Pericardium fibroblast (primary cell): ENCODE measurements around the gene IER3. TPM values are rescaled to one million over a fixed set of nuclear protein-coding genes. Genes with fewer than 3 reads are reported as not detected.

Experiments
- total RNA-seq: library from RNA; depleted of rRNA; stranded (reverse); fragments of >200 nt; gene quantifications from 2 replicates; pipeline ENCODE4 v1.2.3, GENCODE V29; 2015

Gene IER3, protein sequence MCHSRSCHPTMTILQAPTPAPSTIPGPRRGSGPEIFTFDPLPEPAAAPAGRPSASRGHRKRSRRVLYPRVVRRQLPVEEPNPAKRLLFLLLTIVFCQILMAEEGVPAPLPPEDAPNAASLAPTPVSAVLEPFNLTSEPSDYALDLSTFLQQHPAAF
- total RNA-seq: 52.7 and 165 TPM in 2 replicates

DNA sequence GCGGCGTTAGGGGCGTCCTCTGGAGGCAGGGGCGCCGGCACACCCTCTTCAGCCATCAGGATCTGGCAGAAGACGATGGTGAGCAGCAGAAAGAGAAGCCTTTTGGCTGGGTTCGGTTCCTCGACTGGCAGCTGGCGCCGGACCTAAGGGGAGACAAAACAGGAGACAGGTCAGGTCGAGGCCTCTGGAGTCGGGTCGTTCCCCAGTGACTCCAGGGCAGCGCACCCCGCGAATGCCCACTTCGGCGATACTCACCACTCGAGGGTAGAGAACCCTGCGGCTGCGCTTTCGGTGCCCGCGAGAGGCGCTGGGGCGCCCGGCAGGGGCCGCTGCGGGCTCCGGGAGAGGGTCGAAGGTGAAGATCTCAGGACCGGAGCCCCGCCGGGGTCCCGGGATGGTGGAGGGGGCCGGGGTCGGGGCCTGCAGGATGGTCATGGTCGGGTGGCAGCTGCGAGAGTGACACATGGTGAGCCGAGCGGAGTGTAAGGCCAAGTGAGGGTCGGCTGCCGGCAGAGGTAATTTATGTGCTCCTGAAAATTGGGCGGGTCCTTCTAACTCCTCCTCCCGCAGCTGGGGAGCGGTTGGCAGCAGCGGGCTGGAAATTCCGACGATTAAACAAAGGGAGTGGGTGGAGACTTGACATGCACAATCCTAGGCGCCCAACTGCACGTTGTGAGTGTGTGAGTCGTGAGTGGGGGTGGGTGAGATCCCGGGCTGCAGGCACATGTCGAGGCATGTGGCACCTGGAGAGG lies at the start of gene IER3:
Gene IER3, minus strand, starts transcription at position 494 of the 752 bp plus-strand sequence. Its CDS starts 29 bp downstream, at position 465.

DNA sequence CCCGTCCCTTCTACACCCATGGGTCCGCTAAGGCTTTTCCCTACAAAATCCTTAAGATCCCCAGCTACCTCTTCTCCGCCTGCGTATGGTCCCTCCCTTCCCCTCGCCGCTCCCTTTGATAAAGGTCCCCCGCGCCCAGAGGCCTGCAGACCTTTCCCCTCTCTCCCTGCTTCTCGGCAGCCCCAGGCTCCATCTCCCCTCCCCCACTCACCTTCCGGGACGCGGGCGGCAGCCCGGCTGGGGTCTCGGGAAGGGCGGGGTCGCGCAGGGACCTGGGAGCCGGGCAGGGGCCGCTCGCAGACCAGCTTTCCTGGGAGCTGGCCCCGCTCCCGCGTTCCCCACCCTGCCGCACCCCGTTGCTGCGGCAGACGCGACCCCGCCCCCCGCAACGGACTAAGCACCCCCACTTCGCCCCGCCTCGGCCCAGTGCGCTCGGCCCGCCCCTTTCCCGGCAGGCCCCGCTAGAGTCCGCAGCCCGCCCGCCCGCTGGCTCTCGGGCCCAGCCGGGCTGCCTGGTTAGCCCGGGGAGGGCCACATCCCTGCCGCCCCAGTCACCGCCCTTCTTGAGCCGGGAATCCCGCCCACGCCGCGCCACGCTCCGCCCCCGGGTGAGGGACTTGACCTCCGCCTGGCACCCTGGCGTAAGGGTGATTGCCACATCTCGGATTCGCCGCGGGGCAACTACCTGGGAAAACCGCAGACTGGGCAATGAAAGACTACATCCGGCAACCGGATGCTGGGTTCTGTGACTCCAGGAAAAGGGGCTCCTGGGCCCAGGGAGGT lies 1.8 kb downstream of the IER3 start, which contains the start of gene FLOT1:
Gene FLOT1, minus strand, starts transcription at position 372 of the 783 bp plus-strand sequence. CDS start 498 bp downstream, outside the sequence.

DNA sequence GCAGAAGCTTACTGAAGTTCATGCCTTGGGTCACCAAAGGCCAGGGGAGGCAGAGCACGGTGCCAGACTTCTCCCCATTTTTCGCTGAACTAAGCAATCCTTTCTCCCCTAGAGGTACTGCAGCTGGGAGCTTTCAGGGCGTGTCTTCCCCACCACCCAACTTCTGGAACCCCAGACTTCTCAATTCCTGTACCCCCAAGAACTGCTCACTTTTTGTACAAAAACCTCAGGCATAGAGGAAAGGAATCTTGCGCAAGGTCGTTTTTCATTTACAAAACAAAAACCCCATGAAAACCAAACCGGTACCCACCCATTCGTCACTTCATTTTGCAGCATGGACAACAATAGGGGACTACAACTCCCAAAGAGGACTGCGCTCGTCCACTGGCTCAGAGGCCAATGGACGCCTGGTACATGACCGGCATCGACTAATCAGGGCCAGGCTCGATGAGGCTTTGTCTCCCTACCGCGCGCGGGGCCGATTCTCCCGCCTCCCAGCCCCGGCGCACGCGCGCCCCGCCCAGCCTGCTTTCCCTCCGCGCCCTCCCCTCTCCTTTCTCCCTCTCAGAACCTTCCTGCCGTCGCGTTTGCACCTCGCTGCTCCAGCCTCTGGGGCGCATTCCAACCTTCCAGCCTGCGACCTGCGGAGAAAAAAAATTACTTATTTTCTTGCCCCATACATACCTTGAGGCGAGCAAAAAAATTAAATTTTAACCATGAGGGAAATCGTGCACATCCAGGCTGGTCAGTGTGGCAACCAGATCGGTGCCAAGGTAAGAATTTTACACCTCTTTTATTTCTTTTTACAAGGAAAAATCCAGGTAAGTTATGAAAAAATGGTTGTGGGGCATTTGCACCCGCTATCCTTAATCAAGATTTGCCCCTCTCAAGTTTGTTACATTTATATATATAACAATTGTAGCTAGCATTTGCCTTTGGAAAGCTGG lies 24.3 kb downstream of the IER3 start, which contains the start of gene TUBB:
Gene TUBB, plus strand, starts transcription at position 562 of the 947 bp plus-strand sequence. Its CDS starts 155 bp downstream, at position 717.

DNA sequence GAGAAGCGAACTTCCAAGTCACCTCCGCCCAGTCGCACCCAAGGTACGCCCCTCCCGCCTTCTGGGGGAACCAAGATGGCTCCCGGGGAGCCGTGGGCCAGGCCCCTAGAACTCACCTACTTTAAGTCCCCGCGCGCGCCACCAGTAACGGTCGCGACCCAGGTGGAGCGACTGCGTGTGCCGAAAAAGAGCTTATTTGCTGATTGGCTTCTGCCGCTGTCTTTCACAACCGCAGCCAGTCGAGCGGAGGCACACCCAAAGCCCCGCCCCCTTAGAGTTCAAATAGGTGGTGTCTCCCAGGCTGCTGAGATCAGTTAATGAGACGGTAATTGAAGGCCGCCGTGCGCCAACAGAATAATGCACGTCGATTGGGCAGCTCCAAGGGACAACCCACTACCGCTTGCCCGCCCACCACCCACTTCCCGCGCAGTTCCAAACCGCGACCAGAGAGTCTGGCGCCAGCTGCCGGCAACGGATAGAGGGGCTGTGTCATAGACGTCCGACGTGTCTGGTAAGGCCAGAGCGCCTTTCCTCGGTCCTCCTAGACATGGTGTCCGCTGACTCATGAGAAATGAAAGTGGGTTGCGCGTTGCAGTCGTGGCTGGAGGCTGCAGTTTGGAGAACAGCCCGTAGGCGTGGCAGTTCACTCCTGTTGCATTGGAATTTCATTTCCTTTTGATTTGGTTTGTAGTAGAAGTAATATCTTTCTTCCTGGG lies 27.1 kb downstream of the IER3 start, which contains the start of gene MDC1:
Gene MDC1, minus strand, starts transcription at position 153 of the 716 bp plus-strand sequence. CDS start 2,106 bp downstream, outside the sequence.

Other genes starting within 250 kb of the IER3 start
- gene GNL1, start 188.1 kb downstream of the IER3 start, total RNA-seq: 31.5 and 31.9 TPM in 2 replicates
- gene PRR3, start 187.3 kb downstream of the IER3 start, total RNA-seq: 7.8 and 8.3 TPM in 2 replicates
- 33.5 and 38.4 TPM in 2 replicates for gene ABCF1, start 173.1 kb downstream of the IER3 start, total RNA-seq
- 19.8 and 25.2 TPM in 2 replicates for gene PPP1R10, start 127.3 kb downstream of the IER3 start, total RNA-seq
- 43.6 and 48.1 TPM in 2 replicates for gene MRPS18B, start 126.7 kb downstream of the IER3 start, total RNA-seq
- 2.0 and 7.9 TPM in 2 replicates for gene ATAT1, start 117.7 kb downstream of the IER3 start, total RNA-seq
- gene C6orf136, start 97.4 kb downstream of the IER3 start, total RNA-seq: 4.9 and 5.7 TPM in 2 replicates
- gene DHX16, start 71.5 kb downstream of the IER3 start, total RNA-seq: 21.2 and 21.7 TPM in 2 replicates
- 51.4 and 61.3 TPM in 2 replicates for gene PPP1R18, start 57.9 kb downstream of the IER3 start, total RNA-seq
- gene NRM, start 53.6 kb downstream of the IER3 start, total RNA-seq: 5.0 and 11.1 TPM in 2 replicates
- gene MDC1, start 27.3 kb downstream of the IER3 start, total RNA-seq: 5.3 and 5.8 TPM in 2 replicates
- 494 and 629 TPM in 2 replicates for gene TUBB, start 24.2 kb downstream of the IER3 start, total RNA-seq
- 117 and 118 TPM in 2 replicates for gene FLOT1, start 1.9 kb downstream of the IER3 start, total RNA-seq
- gene DDR1, start 140.0 kb upstream of the IER3 start, total RNA-seq: 51.3 and 85.0 TPM in 2 replicates
- 9.6 and 10.3 TPM in 2 replicates for gene GTF2H4, start 163.7 kb upstream of the IER3 start, total RNA-seq
- 15.2 and 16.9 TPM in 2 replicates for gene VARS2, start 169.7 kb upstream of the IER3 start, total RNA-seq
- gene SFTA2, start 187.6 kb upstream of the IER3 start, total RNA-seq: not detected in 2 replicates
- not detected in 2 replicates for gene MUCL3, start 196.4 kb upstream of the IER3 start, total RNA-seq
- gene MUC21, start 239.2 kb upstream of the IER3 start, total RNA-seq: not detected in 2 replicates